ENCODE results near the gene IVD. TPM values are rescaled to one million over a fixed set of nuclear protein-coding genes. Genes with fewer than 3 reads are reported as not detected.
A peak's percentile ranks its signal among the peaks of the same experiment; 100 is the strongest.

IVD gene
- total and polyA plus RNA-seq, 9 of the 15 experiments (the other 6 are each of a cell fraction or from before 2014, with no cell fraction given): 0.15 to 4.5 (median 2.4) TPM

- BruUV-seq (replicated peaks): no TSS peak
- CTCF ChIA-PET (ENCODE audit: low intra/inter-chr PET ratio): no interaction called here
- H3K9me3 ChIP-seq (replicated peaks; ENCODE audit: control insufficient read depth, insufficient read depth, low read depth, low read length): no peaks in the 10 kb centered on the region
- peaks cover 63% of the 10 kb centered on the region; the same call in 2 of the 3 replicates for H3K36me3 ChIP-seq (ENCODE audit: control insufficient read depth, insufficient read depth, low read length)
- FAIRE-seq (no peak), ATAC-seq (no peak), DNase-seq (ENCODE audit: extremely low read depth in 1 of 4, low spot score in 3 of 4) (no peak)
- no peaks in the 10 kb centered on the region for H3K27me3 ChIP-seq (ENCODE audit: control insufficient read depth in 2 of 2, insufficient read depth in 2 of 2, low read length in 2 of 2)
- in situ Hi-C loops (cut with MboI): no loop called here
- H3K27ac ChIP-seq (ENCODE audit: extremely low read depth, low read depth, low read length): no peak overlapping the region
- H4K20me1 ChIP-seq (replicated peaks; ENCODE audit: control insufficient read depth, insufficient read depth, low read length): peaks cover 46% of the 10 kb centered on the region
- no peak overlapping the region for H2AFZ ChIP-seq (ENCODE audit: low read depth, low read length)
- H3K4me3 ChIP-seq: no peak overlapping the region
- TF ChIP-seq ATF4 (CRISPR knock-in tag; IDR thresholded peaks at IDR 0.05): no peak
- TF ChIP-seq MCM2 (IDR thresholded peaks at IDR 0.05; ENCODE audit: low read depth): no peak
- peaks cover 46% of the 10 kb centered on the region for H3K79me2 ChIP-seq (ENCODE audit: control insufficient read depth, insufficient read depth, low read length)
- peaks cover 11 to 26% of the 10 kb centered on the region in 2 experiments for H3K4me1 ChIP-seq (replicated peaks in 1 of 2; ENCODE audit: control insufficient read depth in 2 of 2, insufficient read depth in 2 of 2, low read length in 2 of 2)
- no peak overlapping the region for H3K9ac ChIP-seq (ENCODE audit: insufficient read depth in 1 of 2, low read depth in 2 of 2, low read length in 2 of 2)
- no peak overlapping the region for H3K4me2 ChIP-seq (ENCODE audit: insufficient read depth, low read length)
- intact Hi-C loops (cut with micrococcal nuclease): no loop called here
- peaks cover 11% of the 10 kb centered on the region for H3K9me1 ChIP-seq (ENCODE audit: control insufficient read depth, insufficient read depth, low read length)
- WGBS (ENCODE audit: insufficient coverage, low coverage, missing lambda C conversion rate): 98% methylated on average over 17 of the region's 19 CpGs
- POLR2A ChIA-PET: interaction anchor here (1.1 to 1.2 kb wide), 2 partner anchors 9 to 11 kb away, joined by 3 to 9 read pairs; partner anchors contain the start of gene CHST14
Measured at GRCh38 chr15:40459391-40460015, 53.9 kb downstream of the IVD start.

- Histone ChIP-seq H3K36me3 (ENCODE audit: control insufficient read depth, insufficient read depth, low read length) (peaks cover 72% of the 10 kb centered on the region; the same call in 2 of the 3 replicates), H3K9ac (ENCODE audit: insufficient read depth in 1 of 2, low read depth in 2 of 2, low read length in 2 of 2) (0 out of 4 replicates have a peak overlapping the region, but pooled peaks of 1 of the 2 experiments have one; percentile 4), H3K4me2 (ENCODE audit: insufficient read depth, low read length) (no peak overlapping the region), H3K27ac (ENCODE audit: extremely low read depth, low read depth, low read length) (no peak overlapping the region), H3K79me2 (ENCODE audit: control insufficient read depth, insufficient read depth, low read length) (peaks cover 37% of the 10 kb centered on the region), H3K4me1 (replicated peaks in 1 of 2; ENCODE audit: control insufficient read depth in 2 of 2, insufficient read depth in 2 of 2, low read length in 2 of 2) (peaks cover 2 to 19% of the 10 kb centered on the region in 2 experiments; a peak in 4 of 5 replicates), H2AFZ (ENCODE audit: low read depth, low read length) (no peak overlapping the region), H3K27me3 (ENCODE audit: control insufficient read depth in 2 of 2, insufficient read depth in 2 of 2, low read length in 2 of 2) (no peaks in the 10 kb centered on the region), H4K20me1 (replicated peaks; ENCODE audit: control insufficient read depth, insufficient read depth, low read length) (peaks cover 37% of the 10 kb centered on the region), H3K4me3 (no peak overlapping the region), H3K9me1 (ENCODE audit: control insufficient read depth, insufficient read depth, low read length) (peaks cover 3% of the 10 kb centered on the region), H3K9me3 (replicated peaks; ENCODE audit: control insufficient read depth, insufficient read depth, low read depth, low read length) (no peaks in the 10 kb centered on the region)
- ATAC-seq: no peak
- ChIA-PET POLR2A (interaction anchor here (0.6 to 1.2 kb wide), 2 partner anchors 10 to 21 kb away, joined by 3 read pairs; partner anchors contain the start of gene CHST14), CTCF (ENCODE audit: low intra/inter-chr PET ratio) (no interaction called here)
- WGBS (ENCODE audit: insufficient coverage, low coverage, missing lambda C conversion rate): 94% methylated on average over 2 of the region's 2 CpGs
- in situ Hi-C loops (cut with MboI) (no loop called here), intact Hi-C loops (cut with micrococcal nuclease) (no loop called here)
- BruUV-seq (replicated peaks): no TSS peak
- no peak for FAIRE-seq
- no peak for DNase-seq (ENCODE audit: extremely low read depth in 1 of 4, low spot score in 3 of 4)
- TF ChIP-seq PTRF (tag; IDR thresholded peaks at IDR 0.05) (no peak), ATF4 (CRISPR knock-in tag; IDR thresholded peaks at IDR 0.05) (no peak), CBX3 (IDR thresholded peaks at IDR 0.05; ENCODE audit: borderline replicate concordance in 1 of 2, low read length in 2 of 2) (no peak), SMAD4 (CRISPR knock-in tag; conservative IDR thresholded peaks at IDR 0.05) (no peak)
- TF ChIP-seq, protein P1, sequence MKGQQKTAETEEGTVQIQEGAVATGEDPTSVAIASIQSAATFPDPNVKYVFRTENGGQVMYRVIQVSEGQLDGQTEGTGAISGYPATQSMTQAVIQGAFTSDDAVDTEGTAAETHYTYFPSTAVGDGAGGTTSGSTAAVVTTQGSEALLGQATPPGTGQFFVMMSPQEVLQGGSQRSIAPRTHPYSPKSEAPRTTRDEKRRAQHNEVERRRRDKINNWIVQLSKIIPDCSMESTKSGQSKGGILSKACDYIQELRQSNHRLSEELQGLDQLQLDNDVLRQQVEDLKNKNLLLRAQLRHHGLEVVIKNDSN (CRISPR knock-in tag; IDR thresholded peaks at IDR 0.05): no peak
- TF ChIP-seq, protein P2, sequence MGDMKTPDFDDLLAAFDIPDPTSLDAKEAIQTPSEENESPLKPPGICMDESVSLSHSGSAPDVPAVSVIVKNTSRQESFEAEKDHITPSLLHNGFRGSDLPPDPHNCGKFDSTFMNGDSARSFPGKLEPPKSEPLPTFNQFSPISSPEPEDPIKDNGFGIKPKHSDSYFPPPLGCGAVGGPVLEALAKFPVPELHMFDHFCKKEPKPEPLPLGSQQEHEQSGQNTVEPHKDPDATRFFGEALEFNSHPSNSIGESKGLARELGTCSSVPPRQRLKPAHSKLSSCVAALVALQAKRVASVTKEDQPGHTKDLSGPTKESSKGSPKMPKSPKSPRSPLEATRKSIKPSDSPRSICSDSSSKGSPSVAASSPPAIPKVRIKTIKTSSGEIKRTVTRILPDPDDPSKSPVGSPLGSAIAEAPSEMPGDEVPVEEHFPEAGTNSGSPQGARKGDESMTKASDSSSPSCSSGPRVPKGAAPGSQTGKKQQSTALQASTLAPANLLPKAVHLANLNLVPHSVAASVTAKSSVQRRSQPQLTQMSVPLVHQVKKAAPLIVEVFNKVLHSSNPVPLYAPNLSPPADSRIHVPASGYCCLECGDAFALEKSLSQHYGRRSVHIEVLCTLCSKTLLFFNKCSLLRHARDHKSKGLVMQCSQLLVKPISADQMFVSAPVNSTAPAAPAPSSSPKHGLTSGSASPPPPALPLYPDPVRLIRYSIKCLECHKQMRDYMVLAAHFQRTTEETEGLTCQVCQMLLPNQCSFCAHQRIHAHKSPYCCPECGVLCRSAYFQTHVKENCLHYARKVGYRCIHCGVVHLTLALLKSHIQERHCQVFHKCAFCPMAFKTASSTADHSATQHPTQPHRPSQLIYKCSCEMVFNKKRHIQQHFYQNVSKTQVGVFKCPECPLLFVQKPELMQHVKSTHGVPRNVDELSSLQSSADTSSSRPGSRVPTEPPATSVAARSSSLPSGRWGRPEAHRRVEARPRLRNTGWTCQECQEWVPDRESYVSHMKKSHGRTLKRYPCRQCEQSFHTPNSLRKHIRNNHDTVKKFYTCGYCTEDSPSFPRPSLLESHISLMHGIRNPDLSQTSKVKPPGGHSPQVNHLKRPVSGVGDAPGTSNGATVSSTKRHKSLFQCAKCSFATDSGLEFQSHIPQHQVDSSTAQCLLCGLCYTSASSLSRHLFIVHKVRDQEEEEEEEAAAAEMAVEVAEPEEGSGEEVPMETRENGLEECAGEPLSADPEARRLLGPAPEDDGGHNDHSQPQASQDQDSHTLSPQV (IDR thresholded peaks at IDR 0.05): no peak
Measured at GRCh38 chr15:40460404-40460803, 54.8 kb downstream of the IVD start.
